NCI-H345 (cell line): ENCODE measurements around the gene GRK5.

ENCODE experiments used
- DNase-seq: peaks from one replicate; lab custom pipeline; 2025; lab: John Stamatoyannopoulos, UW

GRK5 gene

GRCh38 chr10:119364645-119365600 lies 157.6 kb downstream of the GRK5 start:
- DNase-seq = no peak

DNA sequence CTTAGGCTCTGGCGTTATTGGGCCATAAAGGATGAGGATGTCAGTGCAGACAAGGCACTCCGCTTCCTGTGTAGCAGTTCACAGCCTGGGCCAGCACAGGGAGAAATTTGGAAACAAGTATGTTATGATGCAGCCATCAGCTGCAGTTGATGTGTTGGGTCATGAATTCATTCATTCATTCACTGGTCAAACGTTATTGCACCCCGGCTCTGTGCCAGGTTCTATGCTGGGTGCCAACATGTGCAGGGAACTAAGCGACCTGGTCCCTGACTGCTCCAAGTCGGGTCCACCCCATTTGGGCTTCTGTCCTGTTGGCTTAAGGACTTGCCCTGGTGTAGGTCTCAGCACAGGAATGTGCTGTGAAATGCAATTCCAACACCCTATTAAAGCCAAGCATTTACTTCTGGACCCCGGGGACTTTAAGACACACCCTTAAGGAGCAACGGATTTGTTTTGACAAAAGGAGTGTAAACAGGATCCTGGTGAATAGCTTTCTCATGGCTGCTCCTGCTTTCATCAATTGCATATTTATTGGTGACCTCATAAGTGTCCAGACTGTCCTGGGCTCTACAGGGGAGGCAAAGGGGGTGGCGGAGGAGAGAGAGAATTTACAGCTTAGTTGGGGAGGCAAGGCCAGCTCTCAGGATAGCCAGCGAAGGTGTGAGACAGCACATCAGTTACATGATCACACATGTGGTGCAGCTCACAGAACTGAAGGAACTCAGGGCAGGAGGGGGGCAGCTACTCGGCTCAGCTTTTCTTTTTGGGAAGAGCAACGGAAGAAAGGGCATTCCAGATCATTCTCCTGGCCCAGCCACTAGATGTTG lies 158.6 kb downstream of the GRK5 start:
- no peak for DNase-seq

DNA sequence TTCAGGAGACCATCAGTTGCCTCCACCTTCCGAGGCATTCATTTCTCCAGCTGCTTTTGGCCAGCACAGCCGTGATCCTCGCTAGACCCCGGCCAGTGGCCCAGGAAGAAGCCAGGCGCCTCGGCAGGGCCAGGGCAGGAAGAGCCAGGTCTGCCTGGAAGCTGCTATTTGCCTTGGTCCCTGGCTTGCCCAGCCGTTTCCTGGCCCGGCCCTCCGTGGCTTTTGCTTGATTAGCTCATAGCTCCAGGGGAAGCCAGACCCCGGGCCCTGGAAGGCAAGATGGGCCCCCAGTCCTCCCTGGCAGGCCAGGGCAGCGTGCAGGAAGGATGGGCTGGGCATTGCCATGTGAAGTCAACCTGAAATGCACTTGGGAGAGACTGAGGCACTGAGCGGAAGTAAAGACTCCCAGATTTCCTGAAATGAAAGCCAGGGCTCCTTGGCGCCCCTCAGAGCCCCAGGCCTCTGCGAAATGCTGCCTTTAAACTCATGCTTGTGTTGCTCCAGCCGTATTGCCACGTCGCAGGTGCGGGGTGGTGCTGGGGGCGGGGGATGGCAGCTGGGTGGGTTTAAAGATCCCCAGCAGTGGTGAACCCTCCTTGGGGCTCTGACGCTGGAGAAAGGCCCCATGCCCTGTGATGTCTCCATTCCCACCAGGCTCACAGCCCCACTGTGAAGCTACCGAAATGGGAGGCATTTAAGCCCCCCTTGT lies 160.6 kb downstream of the GRK5 start:
- no peak for DNase-seq

GRCh38 chr10:119368581-119368980 lies 161.2 kb downstream of the GRK5 start:
- DNase-seq = no peak

GRCh38 chr10:119368991-119369869 lies 161.9 kb downstream of the GRK5 start:
- no peak for DNase-seq

GRCh38 chr10:119370111-119370741 lies 162.9 kb downstream of the GRK5 start:
- no peak for DNase-seq

GRCh38 chr10:119370972-119371703 lies 163.8 kb downstream of the GRK5 start:
- DNase-seq = no peak

GRCh38 chr10:119371704-119372663 lies 164.6 kb downstream of the GRK5 start:
- no peak for DNase-seq

GRCh38 chr10:119373294-119374102 lies 166.1 kb downstream of the GRK5 start:
- DNase-seq = no peak

DNA sequence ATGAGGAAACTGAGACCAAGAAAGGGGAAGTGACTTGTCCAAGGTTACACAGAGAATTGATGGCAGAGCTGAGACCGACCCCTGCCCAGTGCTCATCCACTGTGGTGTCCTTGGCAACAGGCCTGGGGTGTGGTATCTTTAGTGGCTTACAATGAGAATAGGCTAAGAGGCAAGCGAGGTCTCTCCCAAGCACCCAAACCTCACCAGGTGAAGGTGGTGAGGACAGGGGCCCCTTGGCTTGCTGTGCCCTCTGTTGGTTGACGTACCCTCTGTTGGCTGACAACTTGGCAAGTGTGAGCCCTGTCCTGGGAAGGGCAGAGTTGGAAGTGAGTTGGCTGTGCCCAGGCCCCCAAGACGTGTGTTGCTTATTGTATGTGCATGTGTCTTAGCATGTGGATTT lies 166.9 kb downstream of the GRK5 start:
- DNase-seq = no peak

- DNase-seq = no peak
Observed at GRCh38 chr10:119375574-119376272, 168.4 kb downstream of the GRK5 start.

DNA sequence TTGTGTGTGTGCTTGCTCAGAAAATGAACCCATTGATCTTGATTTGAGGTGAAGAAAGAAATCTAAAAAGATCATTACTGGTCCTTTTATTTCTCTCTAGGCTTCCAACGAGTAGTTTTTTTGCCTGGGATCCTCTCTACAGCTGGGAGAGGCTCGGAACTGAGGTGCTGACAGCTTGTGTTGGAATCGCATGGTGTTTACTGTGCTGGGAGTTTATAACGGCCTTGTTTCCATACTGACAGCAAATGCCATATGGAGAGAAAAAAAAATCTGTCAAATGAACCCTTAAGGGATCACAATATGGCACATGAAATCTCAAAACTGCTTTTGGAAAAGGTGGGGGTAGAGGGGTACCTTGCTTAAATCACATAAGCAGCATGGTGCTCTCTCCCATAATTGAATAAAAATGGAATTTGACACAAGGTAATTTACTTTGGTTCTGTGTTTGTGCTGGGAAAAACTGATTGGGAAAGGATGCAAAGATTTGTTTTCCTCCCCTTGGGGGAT lies 170.1 kb downstream of the GRK5 start:
- no peak for DNase-seq

DNA sequence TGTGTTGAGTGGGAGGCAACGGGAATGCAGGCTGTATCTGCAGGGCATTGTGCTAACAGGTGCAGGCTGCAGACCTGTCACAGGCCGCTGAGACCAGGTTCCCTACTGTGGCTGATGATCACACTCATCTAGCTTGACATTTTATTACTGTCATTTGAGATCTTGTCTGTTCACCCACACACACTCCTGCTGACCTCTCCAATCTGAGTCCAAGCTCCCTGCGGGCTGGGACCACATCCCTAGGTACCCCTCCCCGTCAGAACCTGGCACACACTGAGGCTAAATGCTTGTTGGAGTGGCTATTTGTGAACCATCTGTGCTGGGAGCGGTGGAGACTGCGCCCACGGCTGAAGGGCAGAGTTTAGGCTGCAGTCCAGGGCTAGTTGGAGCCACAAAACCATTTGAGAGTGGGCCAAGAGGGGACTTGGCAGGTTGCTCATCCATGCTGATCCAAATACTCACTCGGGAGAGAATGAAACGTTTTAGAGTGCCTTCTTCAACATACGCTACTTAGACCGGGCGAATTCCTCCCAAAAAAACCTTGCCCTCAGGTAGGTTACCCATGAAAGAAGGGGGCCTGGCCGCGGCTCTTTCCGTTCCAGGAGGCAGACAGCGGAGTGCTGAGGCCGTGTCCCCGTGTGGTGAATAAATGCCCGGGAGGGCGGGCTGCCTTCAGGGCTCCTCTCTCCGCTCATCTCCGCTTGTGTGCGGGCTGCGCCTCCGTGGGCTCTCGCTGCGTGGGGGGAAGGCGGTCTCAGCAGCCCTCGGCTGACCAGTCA lies 170.8 kb downstream of the GRK5 start:
- peak; percentile 35 for DNase-seq

DNA sequence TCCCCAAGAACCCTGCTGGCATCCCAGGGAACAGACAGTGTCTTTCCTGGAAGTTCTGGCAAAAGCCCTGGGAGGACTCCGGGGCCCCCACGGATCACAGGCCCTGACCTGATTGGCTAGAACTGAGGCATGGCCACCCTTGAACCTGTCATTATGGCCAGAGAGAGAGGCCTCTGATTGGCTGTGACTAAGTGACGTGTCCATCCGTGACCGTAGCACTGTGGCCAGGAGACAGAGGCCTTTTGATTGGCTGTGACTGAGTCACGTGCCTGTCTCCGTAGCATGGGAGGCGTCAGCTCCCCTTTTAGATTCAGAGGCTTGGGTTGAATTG lies 171.3 kb downstream of the GRK5 start:
- DNase-seq = no peak

DNA sequence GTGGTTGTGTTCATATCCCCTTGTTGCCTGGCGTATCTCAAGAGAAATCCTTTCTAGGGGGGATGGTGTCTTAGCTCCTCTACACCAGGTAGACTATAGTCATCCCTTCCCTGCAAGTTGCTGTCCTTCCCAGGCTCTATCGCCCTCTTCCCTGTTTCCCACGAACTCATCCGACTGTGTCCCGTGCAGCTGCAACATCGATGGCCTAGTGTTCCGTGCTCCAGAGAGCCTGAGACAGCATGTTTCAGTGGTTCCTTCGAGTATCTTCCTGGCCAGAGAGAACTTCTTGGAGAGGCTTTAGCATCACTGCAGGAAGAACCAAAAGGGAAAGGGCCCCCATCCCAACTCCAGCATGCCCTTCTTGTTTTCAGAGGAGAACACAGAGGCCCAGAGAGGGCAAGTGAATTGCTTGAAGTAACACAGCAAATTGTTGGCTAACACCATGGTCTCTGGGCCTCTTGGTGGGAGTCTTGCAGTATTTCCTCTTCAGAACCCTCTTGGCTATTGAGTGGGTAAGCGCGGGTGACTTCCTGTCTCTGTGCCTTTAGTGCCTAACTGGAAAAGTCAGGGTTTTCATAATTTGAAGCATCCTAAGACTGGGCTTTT lies 172.2 kb downstream of the GRK5 start:
- no peak for DNase-seq

GRCh38 chr10:119383174-119383856 lies 175.9 kb downstream of the GRK5 start:
- DNase-seq = no peak
